Lung (tissue), 12 donors: ENCODE results near the gene TTLL12. TPM values are rescaled to one million over a fixed set of nuclear protein-coding genes. Genes with fewer than 3 reads are reported as not detected.

Experiments used
- ATAC-seq: fragments of 200-7000 bp; cut with Tn5 transposase; one replicate; pipeline ENCODE4 v1.9.1; 2020; ENCODE audit warnings: moderate number of reproducible peaks; ENCODE audit not compliant: insufficient read depth, low FRiP score
- DNase-seq, 3 donors: peaks; one replicate each; pipeline ENCODE4 v3.0.0-alpha.2; 2013 to 2017
- H3K27ac ChIP-seq, 2 donors: one replicate each; pipeline ENCODE4 v1.5.1; 2013; ENCODE audit warnings: mild to moderate bottlenecking in 2 of 2, moderate library complexity in 2 of 2, control low read depth in 1 of 2, inconsistent platforms in 1 of 2, low read depth in 1 of 2, low read length in 1 of 2
- H3K27me3 ChIP-seq, 3 donors: one replicate each; pipeline ENCODE4 v1.5.1; 2013; ENCODE audit warnings: low read length in 2 of 3; ENCODE audit not compliant: control insufficient read depth in 3 of 3, insufficient read depth in 3 of 3
- H3K36me3 ChIP-seq, 4 donors: one replicate each; pipeline ENCODE4 v1.5.1; 2013; ENCODE audit warnings: low read length in 4 of 4, mild to moderate bottlenecking in 1 of 4, moderate library complexity in 1 of 4; ENCODE audit not compliant: control insufficient read depth in 4 of 4, insufficient read depth in 4 of 4
- H3K4me1 ChIP-seq, 5 donors: one replicate each; pipeline ENCODE4 v1.5.1; 2013; ENCODE audit warnings: low read length in 5 of 5, mild to moderate bottlenecking in 2 of 5, moderate library complexity in 1 of 5; ENCODE audit not compliant: control insufficient read depth in 5 of 5, insufficient read depth in 5 of 5
- H3K4me3 ChIP-seq: one replicate; pipeline ENCODE4 v1.5.1; 2013; ENCODE audit warnings: mild to moderate bottlenecking, control low read depth, moderate library complexity
- H3K9ac ChIP-seq, 2 donors: one replicate each; pipeline ENCODE4 v1.5.1; 2013; ENCODE audit warnings: low read length in 2 of 2, control low read depth in 1 of 2; ENCODE audit not compliant: insufficient read depth in 1 of 2
- H3K9me3 ChIP-seq, 4 donors: one replicate each; pipeline ENCODE4 v1.5.1; 2013; ENCODE audit warnings: low read length in 3 of 4, mild to moderate bottlenecking in 1 of 4, moderate library complexity in 1 of 4; ENCODE audit not compliant: control insufficient read depth in 4 of 4, insufficient read depth in 3 of 4
- CTCF ChIP-seq: IDR thresholded peaks from 2 replicates; pipeline ENCODE4 v1.5.1; 2012; ENCODE audit warnings: mild to moderate bottlenecking; ENCODE audit errors: control extremely low read depth, extremely low read depth
- WGBS, 2 donors: extraction: QIAGEN DNeasy Blood & Tissue Kit; methylation state at CpG; one replicate each; pipeline ENCODE4 v1.1.7; 2013; 5-methylcytosine and 5-hydroxymethylcytosine counted together
- polyA plus RNA-seq, 2 donors: library from polyadenylated mRNA; stranded (reverse); fragments of 200-250 nt; gene quantifications; one replicate each; pipeline ENCODE4 v1.2.1, GENCODE V29; 2013
- total RNA-seq, 2 donors: library from RNA; depleted of rRNA in 1 of 2; stranded (reverse); fragments of >200 nt in 1 of 2; gene quantifications; one replicate each; pipeline ENCODE4 v1.2.1, GENCODE V29; 2014 to 2021
- donor health status: control.
- donor health status: control.
- donor health status: Bipolar disorder and iron deficiency.
- donor health status: healthy.
- donor health status: DM: yes; HTN: yes; CAD: no.

Gene TTLL12
- total and polyA plus RNA-seq, 4 donors, result 15.8 to 35.5 (median 25.3) TPM

- Histone ChIP-seq H3K36me3 (no peaks in the 10 kb centered on the region), H3K9ac (no peak overlapping the region), H3K9me3 (no peaks in the 10 kb centered on the region), H3K4me3 (no peak overlapping the region), H3K27me3 (no peaks in the 10 kb centered on the region), H3K4me1 (peaks cover 0 to 7% (median 3%) of the 10 kb centered on the region in 5 donors), H3K27ac (no peak overlapping the region)
- DNase-seq (no peak), ATAC-seq (no peak)
- no peak for TF ChIP-seq CTCF
- 86 to 89% methylated on average over 21 to 22 of the region's 22 CpGs for WGBS, 2 donors
Measured at GRCh38 chr22:43220625-43221380, 33.9 kb upstream of the TTLL12 start.

- no peak overlapping the region for H3K9ac ChIP-seq
- 86 to 93% methylated on average over 1 of the region's 1 CpG for WGBS, 2 donors
- no peaks in the 10 kb centered on the region for H3K27me3 ChIP-seq
- no peak for DNase-seq
- H3K4me3 ChIP-seq, result no peak overlapping the region
- no peaks in the 10 kb centered on the region for H3K9me3 ChIP-seq
- H3K27ac ChIP-seq, result no peak overlapping the region
- no peak for TF ChIP-seq CTCF
- no peaks in the 10 kb centered on the region for H3K36me3 ChIP-seq
- H3K4me1 ChIP-seq, result peaks cover 0 to 7% (median 3%) of the 10 kb centered on the region in 5 donors
- ATAC-seq, result no peak
Measured at GRCh38 chr22:43218786-43219185, 31.9 kb upstream of the TTLL12 start.

- no peak for ATAC-seq
- DNase-seq, result no peak
- no peaks in the 10 kb centered on the region for H3K27me3 ChIP-seq
- WGBS, 2 donors, result 82 to 83% methylated on average over 31 to 32 of the region's 32 CpGs
- no peak overlapping the region for H3K27ac ChIP-seq
- H3K4me3 ChIP-seq, result no peak overlapping the region
- H3K9ac ChIP-seq, result no peak overlapping the region
- no peak for TF ChIP-seq CTCF
- H3K9me3 ChIP-seq, result no peaks in the 10 kb centered on the region
- no peaks in the 10 kb centered on the region for H3K36me3 ChIP-seq
- H3K4me1 ChIP-seq, result peaks cover 0 to 12% (median 5%) of the 10 kb centered on the region in 5 donors
Measured at GRCh38 chr22:43217285-43218030, 30.5 kb upstream of the TTLL12 start.
